Suppressor macrophage treated with lipopolysaccharide for 1 hour (primary cell): ENCODE results near the gene PHF13.
A peak's percentile ranks its signal among the peaks of the same experiment; 100 is the strongest.

Experiments used
- DNase-seq, 3 donors: peaks; one replicate each; pipeline ENCODE4 v3.0.0-alpha.2; 2020 to 2022

The PHF13 gene

GRCh38 chr1:6613361-6614018 lies at the start of gene PHF13:
Gene PHF13 (plus strand): TSS chr1:6613731. CDS start chr1:6614067, 336 bp downstream.
- peak; percentile 99 to 100 (median 100) for DNase-seq

GRCh38 chr1:6569033-6569432 lies 44.5 kb upstream of the PHF13 start:
- no peak for DNase-seq

DNA sequence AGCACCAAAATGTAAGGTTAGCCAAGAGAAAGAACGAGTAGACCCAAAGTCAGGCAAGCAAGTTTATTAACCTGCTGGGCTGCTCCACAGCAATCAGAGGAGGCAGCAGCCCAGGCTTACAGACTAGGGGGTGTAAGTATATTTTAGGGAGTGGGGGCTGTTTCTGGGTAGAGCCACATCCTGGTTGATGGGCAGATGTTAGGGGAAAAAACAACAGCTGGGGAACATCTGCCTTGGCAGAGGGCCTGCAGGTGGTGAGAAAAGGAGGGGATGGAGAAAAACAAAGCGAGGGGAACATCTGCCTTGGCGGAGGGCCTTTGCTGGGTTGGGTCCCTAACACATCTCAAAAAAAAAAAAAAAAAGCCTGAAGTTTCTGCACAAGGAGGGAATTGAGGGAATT lies 43.4 kb upstream of the PHF13 start:
- DNase-seq = no peak

DNA sequence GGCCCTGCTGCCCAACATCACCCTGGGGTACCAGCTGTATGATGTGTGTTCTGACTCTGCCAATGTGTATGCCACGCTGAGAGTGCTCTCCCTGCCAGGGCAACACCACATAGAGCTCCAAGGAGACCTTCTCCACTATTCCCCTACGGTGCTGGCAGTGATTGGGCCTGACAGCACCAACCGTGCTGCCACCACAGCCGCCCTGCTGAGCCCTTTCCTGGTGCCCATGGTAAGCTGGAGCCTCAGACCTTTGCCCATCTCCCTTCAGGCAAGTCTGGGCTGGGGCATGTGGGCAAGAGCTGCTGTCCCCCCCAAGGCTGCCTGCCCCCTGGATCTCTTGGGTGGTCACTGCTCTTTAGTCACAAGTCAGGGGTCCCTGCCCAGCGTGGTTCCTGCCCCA lies 42.5 kb upstream of the PHF13 start:
- DNase-seq = no peak

DNA sequence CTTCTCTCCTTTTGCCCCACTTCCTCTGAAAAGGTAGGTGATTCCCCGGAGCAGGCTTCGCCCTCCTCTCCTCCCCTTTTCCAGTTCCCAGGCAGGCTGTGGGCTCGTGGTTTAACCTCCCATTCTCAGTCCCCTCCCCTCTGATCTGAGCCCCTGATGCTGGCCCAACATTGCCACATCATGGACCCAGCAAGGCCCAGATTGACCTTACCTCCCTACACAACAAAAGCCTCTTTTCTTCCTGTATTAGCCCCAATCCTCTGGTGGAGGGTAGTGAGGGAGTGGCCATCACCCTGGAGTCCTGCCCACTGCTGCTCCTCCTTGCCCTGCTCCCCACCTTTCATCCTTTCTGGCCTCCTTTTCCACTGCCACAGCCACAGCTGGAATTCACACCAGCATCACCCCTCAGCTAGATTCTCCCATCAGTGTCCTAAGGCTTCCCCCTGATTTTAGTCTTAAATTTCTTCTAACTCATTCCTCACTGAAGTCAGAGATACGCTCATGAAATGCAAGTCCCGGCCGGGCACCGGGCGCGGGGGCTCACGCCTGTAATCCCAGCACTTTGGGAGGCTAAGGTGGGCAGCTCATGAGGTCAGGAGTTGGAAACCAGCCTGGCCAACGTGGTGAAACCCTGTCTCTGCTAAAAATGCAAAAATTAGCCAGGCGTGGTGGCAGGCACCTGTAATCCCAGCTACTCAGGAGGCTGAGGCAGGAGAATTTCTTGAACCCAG lies 40.7 kb upstream of the PHF13 start:
- DNase-seq = no peak

GRCh38 chr1:6574025-6574620 lies 39.4 kb upstream of the PHF13 start:
- no peak for DNase-seq

GRCh38 chr1:6574818-6575217 lies 38.7 kb upstream of the PHF13 start:
- no peak for DNase-seq

DNA sequence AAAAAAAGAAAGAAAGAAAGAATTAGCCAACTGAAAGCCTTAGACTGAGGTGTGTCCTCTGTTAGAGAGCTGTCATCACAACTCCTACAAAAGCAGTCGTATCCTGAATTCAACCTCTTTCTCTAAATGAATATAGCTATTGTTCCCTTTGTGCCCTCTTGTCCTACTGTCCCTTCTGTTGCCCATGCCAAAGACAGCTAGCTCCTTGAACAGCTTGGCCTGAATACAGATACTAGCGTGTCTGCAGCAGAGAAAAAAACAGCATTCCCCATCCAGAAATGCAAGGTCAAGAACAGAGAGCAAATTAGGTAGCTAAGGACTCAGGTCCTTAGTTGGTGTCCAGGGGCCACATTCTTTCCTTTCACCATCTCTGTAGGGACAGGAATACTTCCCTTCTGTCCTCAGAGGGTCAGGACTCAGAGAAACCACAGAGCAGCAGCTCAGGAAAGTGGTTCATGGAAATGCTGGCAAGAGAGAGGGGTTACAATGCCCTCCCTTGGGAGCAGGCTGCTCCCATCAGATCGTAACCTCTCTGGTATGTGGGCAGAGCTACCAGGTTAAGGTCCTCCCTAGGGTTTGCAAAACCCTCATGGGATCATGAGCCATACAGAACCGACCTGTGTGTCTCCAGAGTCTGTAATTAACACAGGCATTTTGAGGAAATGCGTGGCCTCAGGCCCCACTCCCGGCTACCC lies 35.6 kb upstream of the PHF13 start:
- DNase-seq = no peak

DNA sequence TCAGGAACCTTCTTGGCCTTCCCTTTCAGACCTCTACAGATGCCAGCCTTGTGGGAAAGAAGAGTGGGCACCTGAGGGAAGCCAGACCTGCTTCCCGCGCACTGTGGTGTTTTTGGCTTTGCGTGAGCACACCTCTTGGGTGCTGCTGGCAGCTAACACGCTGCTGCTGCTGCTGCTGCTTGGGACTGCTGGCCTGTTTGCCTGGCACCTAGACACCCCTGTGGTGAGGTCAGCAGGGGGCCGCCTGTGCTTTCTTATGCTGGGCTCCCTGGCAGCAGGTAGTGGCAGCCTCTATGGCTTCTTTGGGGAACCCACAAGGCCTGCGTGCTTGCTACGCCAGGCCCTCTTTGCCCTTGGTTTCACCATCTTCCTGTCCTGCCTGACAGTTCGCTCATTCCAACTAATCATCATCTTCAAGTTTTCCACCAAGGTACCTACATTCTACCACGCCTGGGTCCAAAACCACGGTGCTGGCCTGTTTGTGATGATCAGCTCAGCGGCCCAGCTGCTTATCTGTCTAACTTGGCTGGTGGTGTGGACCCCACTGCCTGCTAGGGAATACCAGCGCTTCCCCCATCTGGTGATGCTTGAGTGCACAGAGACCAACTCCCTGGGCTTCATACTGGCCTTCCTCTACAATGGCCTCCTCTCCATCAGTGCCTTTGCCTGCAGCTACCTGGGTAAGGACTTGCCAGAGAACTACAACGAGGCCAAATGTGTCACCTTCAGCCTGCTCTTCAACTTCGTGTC lies 34.7 kb upstream of the PHF13 start:
- no peak for DNase-seq

GRCh38 chr1:6579374-6580118 lies 34.0 kb upstream of the PHF13 start, which contains the start of gene ZBTB48:
Gene ZBTB48 (plus strand): TSS chr1:6579994. CDS start chr1:6580610, 616 bp downstream.
- DNase-seq = peak; percentile 99

- peak; percentile 64 to 65 (median 64) for DNase-seq
Observed at GRCh38 chr1:6580119-6580592, 33.4 kb upstream of the PHF13 start.

DNA sequence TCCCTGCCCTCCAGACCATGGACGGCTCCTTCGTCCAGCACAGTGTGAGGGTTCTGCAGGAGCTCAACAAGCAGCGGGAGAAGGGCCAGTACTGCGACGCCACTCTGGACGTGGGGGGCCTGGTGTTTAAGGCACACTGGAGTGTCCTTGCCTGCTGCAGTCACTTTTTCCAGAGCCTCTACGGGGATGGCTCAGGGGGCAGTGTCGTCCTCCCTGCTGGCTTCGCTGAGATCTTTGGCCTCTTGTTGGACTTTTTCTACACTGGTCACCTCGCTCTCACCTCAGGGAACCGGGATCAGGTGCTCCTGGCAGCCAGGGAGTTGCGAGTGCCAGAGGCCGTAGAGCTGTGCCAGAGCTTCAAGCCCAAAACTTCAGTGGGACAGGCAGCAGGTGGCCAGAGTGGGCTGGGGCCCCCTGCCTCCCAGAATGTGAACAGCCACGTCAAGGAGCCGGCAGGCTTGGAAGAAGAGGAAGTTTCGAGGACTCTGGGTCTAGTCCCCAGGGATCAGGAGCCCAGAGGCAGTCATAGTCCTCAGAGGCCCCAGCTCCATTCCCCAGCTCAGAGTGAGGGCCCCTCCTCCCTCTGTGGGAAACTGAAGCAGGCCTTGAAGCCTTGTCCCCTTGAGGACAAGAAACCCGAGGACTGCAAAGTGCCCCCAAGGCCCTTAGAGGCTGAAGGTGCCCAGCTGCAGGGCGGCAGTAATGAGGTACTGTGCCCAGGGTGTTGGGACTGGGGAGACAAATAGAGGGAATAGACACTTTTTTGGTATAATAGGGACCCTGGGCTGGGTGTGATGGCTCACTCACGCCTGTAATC lies 32.7 kb upstream of the PHF13 start:
- peak; percentile 50 to 61 (median 59) for DNase-seq

DNA sequence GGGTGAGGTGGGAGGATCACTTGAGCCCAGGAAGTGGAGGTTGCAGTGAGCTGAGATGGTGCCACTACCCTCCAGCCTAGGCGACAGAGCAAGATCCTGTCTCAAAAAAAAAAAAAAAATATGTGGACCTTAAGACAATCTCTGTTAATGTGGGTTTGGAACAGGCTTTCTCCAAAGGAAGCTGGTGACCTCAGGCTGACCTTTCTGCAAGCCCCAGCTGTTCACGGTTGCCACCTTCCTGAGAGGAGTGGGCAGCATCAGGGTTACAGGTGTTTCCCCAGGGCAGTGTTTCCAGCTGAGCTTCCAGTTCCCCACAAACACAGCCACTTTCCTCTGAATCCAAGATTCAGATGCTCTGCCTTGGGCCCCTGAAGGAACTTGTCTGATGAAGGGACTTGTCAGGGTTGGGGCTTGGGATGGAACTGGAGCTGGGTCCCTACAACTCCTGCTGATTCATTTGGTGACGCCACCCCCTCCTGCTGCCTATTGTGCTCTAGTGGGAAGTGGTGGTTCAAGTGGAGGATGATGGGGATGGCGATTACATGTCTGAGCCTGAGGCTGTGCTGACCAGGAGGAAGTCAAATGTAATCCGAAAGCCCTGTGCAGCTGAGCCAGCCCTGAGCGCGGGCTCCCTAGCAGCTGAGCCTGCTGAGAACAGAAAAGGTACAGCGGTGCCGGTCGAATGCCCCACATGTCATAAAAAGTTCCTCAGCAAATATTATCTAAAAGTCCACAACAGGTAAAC lies 31.8 kb upstream of the PHF13 start:
- peak; percentile 88 to 89 (median 89) for DNase-seq

GRCh38 chr1:6582370-6582769 lies 31.2 kb upstream of the PHF13 start:
- no peak for DNase-seq

- DNase-seq = peak in 2 of 3 donors; percentile 36 to 39
Observed at GRCh38 chr1:6584126-6585080, 29.1 kb upstream of the PHF13 start.

- DNase-seq = no peak
Observed at GRCh38 chr1:6585081-6585722, 28.3 kb upstream of the PHF13 start.

GRCh38 chr1:6585841-6586240 lies 27.7 kb upstream of the PHF13 start:
- DNase-seq = no peak

DNA sequence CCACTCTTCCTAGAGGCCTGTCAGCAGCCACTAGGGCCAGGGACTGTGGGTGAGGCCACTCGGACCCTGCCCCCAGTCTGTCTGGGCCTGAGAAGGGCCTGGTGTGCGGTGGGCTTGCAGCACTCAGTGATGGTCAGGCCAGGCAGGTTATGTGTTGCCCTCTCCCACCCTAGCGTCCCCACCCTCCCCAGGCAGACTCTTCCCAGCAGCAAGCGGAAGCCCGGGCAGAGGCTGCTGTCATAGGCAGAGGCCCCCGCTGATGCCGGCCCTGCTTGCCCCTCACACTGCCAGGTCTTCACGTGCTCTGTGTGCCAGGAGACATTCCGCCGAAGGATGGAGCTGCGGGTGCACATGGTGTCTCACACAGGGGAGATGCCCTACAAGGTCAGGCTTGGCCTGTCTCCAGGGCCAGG lies 27.1 kb upstream of the PHF13 start:
- no peak for DNase-seq
